CD4-positive, alpha-beta T cell (primary cell): ENCODE measurements around the gene COPG2. TPM values are rescaled to one million over a fixed set of nuclear protein-coding genes. Genes with fewer than 3 reads are reported as not detected.

ENCODE experiments used
- ATAC-seq: fragments of 200-7000 bp; cut with Tn5 transposase; one replicate; pipeline ENCODE4 v1.10.0; 2022; ENCODE audit warnings: mild to moderate bottlenecking; ENCODE audit not compliant: poor library complexity
- CTCF ChIA-PET: fragments of 350-600 bp; sonication (Branson Sonifier 250); formaldehyde crosslinking; loops from one replicate; lab custom pipeline; 2021; ENCODE audit warnings: antibody characterized with exemption, inconsistent platforms; lab: Charles Lee
- POLR2A ChIA-PET: fragments of 350-600 bp; sonication (Branson Sonifier 250); formaldehyde crosslinking; loops from one replicate; lab custom pipeline; 2021; ENCODE audit warnings: antibody characterized with exemption, inconsistent platforms; lab: Charles Lee
- DNase-seq, 14 experiments: peaks; one replicate each; pipeline ENCODE4 v3.0.0-alpha.2; 2013 to 2020; ENCODE audit warnings: mixed read lengths in 2 of 14
- H3K27ac ChIP-seq, 2 donors: one replicate each; pipeline versions ENCODE4 v1.5.1 to v1.7.0; 2013; ENCODE audit warnings: low read length in 2 of 2, low read depth in 1 of 2, mild to moderate bottlenecking in 1 of 2
- H3K27me3 ChIP-seq, 2 experiments: 1 replicate in 1 of 2; 2 replicates in 1 of 2; pipeline versions ENCODE4 v1.6.1 to v1.7.0; 2013; ENCODE audit warnings: low read length in 2 of 2, control low read depth in 1 of 2, mild to moderate bottlenecking in 1 of 2, moderate library complexity in 1 of 2; ENCODE audit not compliant: insufficient read depth in 2 of 2, control insufficient read depth in 1 of 2
- H3K36me3 ChIP-seq: one replicate; pipeline ENCODE4 v1.6.1; 2013; ENCODE audit warnings: low read length, control low read depth; ENCODE audit not compliant: insufficient read depth
- H3K4me1 ChIP-seq: one replicate; pipeline ENCODE4 v1.6.1; 2013; ENCODE audit warnings: low read length, control low read depth; ENCODE audit not compliant: insufficient read depth
- H3K4me3 ChIP-seq: one replicate; pipeline ENCODE4 v1.5.1; 2013; ENCODE audit warnings: mild to moderate bottlenecking, low read length, moderate library complexity
- H3K9me3 ChIP-seq, 2 experiments: 1 replicate in 1 of 2; 2 replicates in 1 of 2; pipeline versions ENCODE4 v1.6.1 to v1.7.0; 2013; ENCODE audit warnings: low read length in 2 of 2, mild to moderate bottlenecking in 2 of 2, control low read depth in 1 of 2, moderate library complexity in 1 of 2; ENCODE audit not compliant: control insufficient read depth in 1 of 2, insufficient read depth in 1 of 2
- H3K27ac Mint-ChIP-seq: one replicate; pipeline ENCODE4 v1.8.0; 2020; ENCODE audit warnings: mixed read lengths
- H3K27me3 Mint-ChIP-seq: one replicate; pipeline ENCODE4 v1.8.0; 2021; ENCODE audit warnings: mixed read lengths
- H3K36me3 Mint-ChIP-seq: one replicate; pipeline ENCODE4 v1.8.0; 2021; ENCODE audit warnings: low read depth, mixed read lengths
- H3K4me1 Mint-ChIP-seq: one replicate; pipeline ENCODE4 v1.8.0; 2021; ENCODE audit warnings: low read depth, mixed read lengths
- H3K4me3 Mint-ChIP-seq: one replicate; pipeline ENCODE4 v1.8.0; 2020; ENCODE audit warnings: mild to moderate bottlenecking, mixed read lengths
- H3K9me3 Mint-ChIP-seq: one replicate; pipeline ENCODE4 v1.8.0; 2020; ENCODE audit warnings: mixed read lengths
- CTCF ChIP-seq: fragments of 200-600 bp; IDR thresholded peaks from one replicate; pipeline ENCODE4 v1.8.0; 2022; ENCODE audit warnings: antibody characterized with exemption, mild to moderate bottlenecking
- intact Hi-C, 2 experiments: fragments of 100-400 bp; cut with DNase I in 1 of 2; cut with micrococcal nuclease in 1 of 2; formaldehyde crosslinking; loops; one replicate each; pipeline versions ENCODE4 v1.15.1 to v1.9.0; 2023 to 2025; cut with DNase I, micrococcal nuclease
- total RNA-seq, 174 experiments: library from RNA in 2 of 174; stranded (reverse) in 2 of 174; gene quantifications; one replicate each; pipeline ENCODE4 v1.2.3 and lab custom pipeline; 2021 to 2026

COPG2 gene
- total RNA-seq, 2 experiments from 2014 or later, result 4.1 to 4.3 TPM

GRCh38 chr7:130632111-130632510 is 36.4 kb downstream of the COPG2 start:
- H3K4me3 ChIP-seq, result no peak overlapping the region
- peaks cover 17 to 18% of the 10 kb centered on the region in 2 experiments for H3K9me3 ChIP-seq
- no peaks in the 10 kb centered on the region for H3K27me3 ChIP-seq
- no peaks in the 10 kb centered on the region for H3K4me1 ChIP-seq
- ChIA-PET POLR2A (no interaction called here), CTCF (no interaction called here)
- intact Hi-C loops, result no loop called here
- peaks cover 66% of the 10 kb centered on the region for H3K36me3 Mint-ChIP-seq
- H3K27me3 Mint-ChIP-seq, result no peaks in the 10 kb centered on the region
- H3K27ac ChIP-seq, result no peak overlapping the region
- ATAC-seq (no peak), DNase-seq (no peak)
- peaks cover 19% of the 10 kb centered on the region for H3K9me3 Mint-ChIP-seq
- no peak overlapping the region for H3K4me3 Mint-ChIP-seq
- no peak for TF ChIP-seq CTCF
- H3K4me1 Mint-ChIP-seq, result no peaks in the 10 kb centered on the region
- no peaks in the 10 kb centered on the region for H3K36me3 ChIP-seq
- no peak overlapping the region for H3K27ac Mint-ChIP-seq

GRCh38 chr7:130628901-130629300 is 39.6 kb downstream of the COPG2 start:
- H3K4me1 ChIP-seq, result no peaks in the 10 kb centered on the region
- CTCF ChIA-PET, result no interaction called here
- Mint-ChIP-seq H3K4me3 (no peak overlapping the region), H3K9me3 (peaks cover 24% of the 10 kb centered on the region), H3K36me3 (peaks cover 55% of the 10 kb centered on the region), H3K27ac (no peak overlapping the region), H3K4me1 (no peaks in the 10 kb centered on the region), H3K27me3 (no peaks in the 10 kb centered on the region)
- peaks cover 17 to 22% of the 10 kb centered on the region in 2 experiments for H3K9me3 ChIP-seq
- ATAC-seq, result no peak
- DNase-seq, result no peak
- H3K36me3 ChIP-seq, result no peaks in the 10 kb centered on the region
- POLR2A ChIA-PET, result interaction anchor here (0.6 kb wide), 1 partner anchor 1380 kb away, joined by 3 read pairs; no protein-coding TSS in a partner anchor
- no peak overlapping the region for H3K4me3 ChIP-seq
- intact Hi-C loops, result no loop called here
- H3K27ac ChIP-seq, result no peak overlapping the region
- H3K27me3 ChIP-seq, result no peaks in the 10 kb centered on the region
- TF ChIP-seq CTCF, result no peak

- Mint-ChIP-seq H3K36me3 (peaks cover 46% of the 10 kb centered on the region), H3K9me3 (peaks cover 21% of the 10 kb centered on the region)
- intact Hi-C loops, result no loop called here
Observed at GRCh38 chr7:130627775-130628174, 40.8 kb downstream of the COPG2 start.

More at GRCh38 chr7:130627775-130628174, 40.8 kb downstream of the COPG2 start:
- ATAC-seq (no peak), DNase-seq (no peak)
- ChIA-PET CTCF (no interaction called here), POLR2A (no interaction called here)
- Mint-ChIP-seq H3K27ac (no peak overlapping the region), H3K4me3 (no peak overlapping the region), H3K4me1 (no peaks in the 10 kb centered on the region), H3K27me3 (no peaks in the 10 kb centered on the region)
- Histone ChIP-seq H3K9me3 (peaks cover 17 to 22% of the 10 kb centered on the region in 2 experiments), H3K27me3 (no peaks in the 10 kb centered on the region), H3K27ac (no peak overlapping the region), H3K36me3 (no peaks in the 10 kb centered on the region), H3K4me3 (no peak overlapping the region), H3K4me1 (no peaks in the 10 kb centered on the region)
- no peak for TF ChIP-seq CTCF
